ENCODE data around the gene OR6B1.
A peak's percentile ranks its signal among the peaks of the same experiment; 100 is the strongest.

Gene OR6B1

GRCh38 chr7:144000020-144000419 lies at the start of gene OR6B1:
Gene OR6B1, plus strand, starts transcription at chr7:144000320. Its CDS starts 3,677 bp downstream, at chr7:144003997.
- no peak for DNase-seq (ENCODE audit: low spot score)

DNA sequence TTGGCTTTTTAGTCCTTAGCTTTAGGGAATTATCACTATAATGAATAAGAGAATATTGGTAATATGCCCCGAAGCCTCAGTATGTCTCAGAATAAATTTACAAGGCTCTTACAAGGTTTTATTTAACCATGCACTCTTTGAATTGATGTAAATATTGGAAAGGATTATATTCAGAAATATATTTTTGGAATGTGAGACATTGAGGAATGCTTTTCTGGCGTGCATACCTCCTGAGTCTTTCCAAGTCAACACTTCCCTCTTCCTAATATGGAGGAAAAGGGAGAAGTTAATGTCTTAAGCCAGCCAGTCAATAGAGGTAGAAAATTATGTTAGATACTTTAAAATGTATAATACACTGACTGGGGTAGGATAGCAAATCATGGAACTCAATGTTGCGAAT lies 46.7 kb upstream of the OR6B1 start:
- no peak for DNase-seq (ENCODE audit: low spot score)

DNA sequence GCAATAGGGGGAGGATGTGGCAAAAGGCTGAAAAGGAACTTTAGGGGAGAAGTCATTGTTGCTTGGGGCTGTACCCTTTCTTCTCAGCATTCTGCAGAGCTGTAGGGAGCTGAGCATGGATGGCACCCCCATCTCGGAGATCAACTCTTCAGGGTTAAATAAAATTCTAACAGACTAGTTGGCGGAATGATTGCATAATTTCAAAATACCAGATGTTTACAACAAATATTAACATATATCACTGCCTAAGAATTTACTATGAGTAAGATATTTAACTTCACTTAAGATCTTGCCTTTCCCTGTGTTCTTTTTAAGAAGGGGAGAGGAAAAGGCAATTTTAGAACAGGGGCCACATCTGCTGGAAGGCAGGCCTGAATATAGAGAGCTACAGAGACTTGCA lies 46.0 kb upstream of the OR6B1 start:
- DNase-seq (ENCODE audit: low spot score), result no peak

DNA sequence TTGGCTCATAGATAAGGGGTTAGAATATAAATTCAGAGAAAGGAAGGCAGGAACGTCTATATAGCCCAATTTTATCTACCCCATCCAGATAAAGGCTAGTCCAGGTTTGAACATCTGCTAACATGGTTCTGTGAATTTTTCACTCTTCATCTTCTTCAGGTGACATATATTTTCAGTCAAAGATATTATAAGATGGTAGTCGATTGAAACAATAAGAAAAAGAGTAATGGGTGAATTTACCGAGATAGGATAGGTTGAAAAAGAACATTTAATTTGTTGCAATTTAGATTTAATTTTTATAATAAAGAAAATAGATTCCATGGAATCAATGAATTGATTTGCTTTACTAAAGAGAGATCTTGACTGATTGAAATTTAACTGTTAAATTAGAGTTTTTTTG lies 45.6 kb upstream of the OR6B1 start, which contains the start of gene OR2F1:
Gene OR2F1, plus strand, starts transcription at position 301 of the 400 bp plus-strand sequence. CDS start 5,127 bp downstream, outside the sequence.
- no peak for DNase-seq (ENCODE audit: low spot score)

DNA sequence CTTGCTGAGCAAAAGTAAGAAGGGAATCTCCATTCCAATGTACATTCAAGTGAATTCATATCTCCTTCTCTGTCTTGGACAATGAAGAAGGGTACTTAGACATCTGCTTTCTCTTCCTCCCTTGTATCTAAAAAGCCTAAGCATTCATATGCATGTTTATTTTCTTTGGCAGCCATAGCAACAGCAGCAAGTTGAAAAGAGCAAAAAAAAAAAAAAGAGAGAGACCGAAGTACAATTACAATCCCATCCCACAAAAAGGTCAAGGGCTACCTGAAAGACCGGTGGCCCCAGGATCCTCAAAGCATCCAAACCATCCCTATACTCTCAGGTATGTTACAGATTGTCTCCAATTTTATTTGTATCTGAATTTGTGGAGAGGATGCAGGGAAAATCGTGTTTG lies 41.3 kb upstream of the OR6B1 start:
- no peak for DNase-seq (ENCODE audit: low spot score)

- DNase-seq (ENCODE audit: low spot score), result no peak
Observed at GRCh38 chr7:143960813-143961610, 39.1 kb upstream of the OR6B1 start.

DNA sequence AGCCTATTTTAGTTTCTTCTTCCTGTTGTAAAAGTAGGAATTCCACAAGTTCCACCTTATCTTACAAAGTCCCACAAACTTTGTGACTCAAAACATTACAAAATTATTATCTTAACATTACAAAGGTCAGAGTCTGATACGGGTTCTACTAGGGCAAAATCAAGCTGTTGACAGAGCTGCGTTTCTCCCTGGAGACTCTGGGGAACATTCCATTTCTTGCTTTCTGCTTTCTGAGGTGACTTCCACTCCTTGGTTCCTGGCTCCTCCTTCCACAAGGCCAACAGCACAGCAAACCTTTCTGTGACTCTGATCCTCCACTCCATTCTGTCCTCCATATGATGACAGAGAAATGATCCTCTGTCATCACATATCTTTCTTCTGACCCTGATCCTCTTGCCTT lies 34.8 kb upstream of the OR6B1 start:
- no peak for DNase-seq (ENCODE audit: low spot score)

DNA sequence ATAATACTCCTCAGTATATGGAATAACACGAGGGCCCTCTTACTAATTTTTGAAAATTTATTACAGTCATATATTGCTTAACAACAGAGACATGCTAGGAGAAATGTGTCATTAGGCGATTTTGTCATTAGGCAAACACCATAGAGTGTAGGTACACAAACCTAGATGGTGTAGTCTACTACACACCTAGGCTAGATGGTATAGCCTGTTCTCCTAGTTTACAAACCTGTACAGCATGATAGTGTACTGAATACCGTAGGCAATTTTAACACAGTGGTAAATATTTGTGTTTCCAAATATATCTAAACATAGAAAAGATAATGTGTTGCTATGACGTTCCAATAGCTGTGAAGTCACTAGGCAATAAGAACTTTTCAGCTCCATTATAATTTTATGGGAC lies 32.7 kb upstream of the OR6B1 start:
- no peak for DNase-seq (ENCODE audit: low spot score)

- DNase-seq (ENCODE audit: low spot score), result no peak
Observed at GRCh38 chr7:143973870-143974416, 26.2 kb upstream of the OR6B1 start.

DNA sequence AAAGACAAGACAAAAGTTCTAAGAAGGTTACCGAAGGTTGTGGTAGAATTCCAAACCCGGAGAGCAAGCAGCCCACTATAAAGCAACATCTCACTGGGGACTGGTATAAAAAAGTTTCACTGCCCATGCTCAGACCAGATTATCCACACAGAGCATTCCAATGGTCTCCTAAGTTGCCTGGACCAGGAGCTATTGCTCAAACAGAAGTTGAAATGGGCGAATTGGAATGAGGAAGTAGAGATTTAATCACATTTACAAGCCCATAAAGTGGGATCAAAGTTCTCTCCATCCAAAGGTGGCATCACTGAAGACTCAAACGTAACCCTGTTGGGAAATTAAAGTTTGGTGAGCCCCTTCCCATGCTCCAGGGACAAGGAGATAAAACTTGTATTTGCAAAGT lies 25.7 kb upstream of the OR6B1 start:
- no peak for DNase-seq (ENCODE audit: low spot score)

- DNase-seq (ENCODE audit: low spot score), result peak; percentile 57
Observed at GRCh38 chr7:143975617-143976016, 24.5 kb upstream of the OR6B1 start.

DNA sequence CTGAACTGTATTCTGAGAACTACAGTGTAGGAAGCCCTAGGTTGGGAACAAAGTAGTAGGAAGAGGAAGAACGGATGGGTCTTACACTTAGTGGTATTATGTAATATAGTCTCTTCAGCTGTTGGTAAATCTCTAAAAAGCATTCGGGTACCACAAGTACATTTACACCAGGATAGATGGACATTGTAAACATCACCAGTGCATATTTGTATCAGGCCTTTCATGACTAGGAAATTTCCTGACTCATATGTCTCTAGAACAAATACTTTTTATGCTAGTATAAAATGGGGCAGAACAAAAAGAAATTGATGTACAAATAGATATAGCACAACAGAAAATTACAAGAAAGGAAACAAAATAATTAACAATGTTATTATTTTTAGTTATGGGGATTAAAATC lies 21.5 kb upstream of the OR6B1 start:
- DNase-seq (ENCODE audit: low spot score), result no peak

- no peak for DNase-seq (ENCODE audit: low spot score)
Observed at GRCh38 chr7:143979359-143979758, 20.8 kb upstream of the OR6B1 start.

DNA sequence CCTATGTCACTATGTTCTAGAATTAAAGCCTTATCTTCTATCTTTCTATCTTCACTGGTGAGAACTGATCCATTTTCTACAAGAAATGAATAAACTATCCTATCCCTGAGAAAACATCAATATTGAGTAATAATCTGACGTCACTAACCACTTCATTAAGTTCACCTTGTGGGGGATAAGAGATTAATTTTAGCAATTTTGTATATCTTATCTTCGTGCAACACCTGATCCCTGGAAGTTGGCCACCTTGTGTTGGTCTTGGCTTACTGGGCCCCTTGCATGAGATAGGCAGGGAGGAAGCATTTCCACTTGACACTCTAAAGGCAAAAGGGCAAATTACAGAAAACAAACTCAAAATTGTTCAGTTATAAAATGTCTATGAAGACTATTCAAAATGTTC lies 20.1 kb upstream of the OR6B1 start:
- DNase-seq (ENCODE audit: low spot score), result no peak

DNA sequence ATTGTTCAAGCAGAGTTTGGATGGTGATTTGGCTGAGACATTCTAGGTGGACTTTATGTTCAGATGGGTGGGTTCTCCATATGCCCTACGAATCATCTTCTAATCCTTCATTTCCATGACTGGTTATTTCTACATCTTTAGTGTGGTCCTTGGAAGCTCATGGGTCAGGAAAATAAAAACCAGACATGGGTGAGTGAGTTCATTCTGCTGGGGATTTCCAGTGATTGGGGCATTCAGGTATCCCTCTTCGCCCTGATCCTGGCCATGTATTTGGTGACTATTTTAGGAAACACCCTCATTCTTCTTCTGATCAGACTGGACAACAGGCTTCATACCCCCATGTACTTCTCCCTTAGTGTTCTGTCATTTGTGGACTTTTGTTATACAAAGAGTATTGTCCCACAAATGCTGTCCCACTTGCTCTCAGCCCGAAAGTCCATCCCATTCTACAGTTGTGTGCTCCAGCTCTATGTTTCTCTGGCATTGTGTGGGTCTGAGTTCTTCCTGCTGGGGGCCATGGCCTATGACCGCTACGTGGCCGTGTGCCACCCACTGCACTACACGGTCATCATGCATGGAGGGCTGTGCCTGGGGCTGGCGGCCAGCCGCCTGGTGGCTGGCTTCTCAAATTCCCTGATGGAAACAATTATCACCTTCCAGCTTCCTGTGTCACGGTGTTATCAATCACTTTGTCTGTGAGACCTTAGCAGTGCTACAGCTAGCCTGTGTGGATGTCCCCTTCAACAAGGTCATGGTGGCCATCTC lies 19.2 kb upstream of the OR6B1 start:
- DNase-seq (ENCODE audit: low spot score), result no peak

DNA sequence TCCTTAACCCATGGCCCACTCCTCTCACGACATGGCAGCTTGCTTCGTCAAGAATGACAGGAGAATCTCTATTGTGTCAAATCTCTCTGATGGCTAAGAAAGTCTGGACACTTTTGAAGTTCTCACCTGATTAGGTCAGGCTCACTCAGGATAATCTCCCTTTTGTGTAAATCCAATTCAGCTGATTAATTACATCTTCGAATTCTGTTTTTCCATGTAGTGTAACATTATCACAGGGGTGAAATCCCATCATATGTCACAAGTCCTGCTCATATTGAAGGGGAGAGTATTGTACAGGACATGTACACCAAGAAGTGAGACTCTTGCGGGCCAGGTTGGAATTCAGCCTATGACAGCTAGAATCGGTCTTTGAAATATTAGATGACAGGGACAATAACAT lies 16.2 kb upstream of the OR6B1 start:
- no peak for DNase-seq (ENCODE audit: low spot score)

DNA sequence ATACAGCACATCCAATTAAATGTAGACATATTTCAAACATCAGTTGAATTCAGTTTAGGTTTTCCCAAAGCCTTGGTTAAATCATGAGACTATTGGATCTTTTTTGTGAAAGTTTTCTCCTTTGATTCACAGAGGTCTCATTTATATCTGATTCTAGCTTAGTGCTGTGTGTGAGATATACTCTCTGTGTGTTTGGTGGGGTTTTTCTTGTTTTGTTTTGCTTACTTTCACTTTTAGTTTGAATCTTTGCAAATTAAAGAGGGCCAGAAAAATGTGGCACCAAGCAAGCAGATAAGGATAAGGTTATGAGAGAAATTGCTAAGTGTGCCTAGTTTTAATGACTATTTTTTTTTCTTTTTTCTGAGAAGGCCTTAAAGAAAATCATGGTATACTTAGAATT lies 12.6 kb upstream of the OR6B1 start:
- DNase-seq (ENCODE audit: low spot score), result no peak

GRCh38 chr7:143988976-143989745 lies 11.0 kb upstream of the OR6B1 start:
- DNase-seq (ENCODE audit: low spot score), result no peak

- no peak for DNase-seq (ENCODE audit: low spot score)
Observed at GRCh38 chr7:143992670-143993069, 7.5 kb upstream of the OR6B1 start.

DNA sequence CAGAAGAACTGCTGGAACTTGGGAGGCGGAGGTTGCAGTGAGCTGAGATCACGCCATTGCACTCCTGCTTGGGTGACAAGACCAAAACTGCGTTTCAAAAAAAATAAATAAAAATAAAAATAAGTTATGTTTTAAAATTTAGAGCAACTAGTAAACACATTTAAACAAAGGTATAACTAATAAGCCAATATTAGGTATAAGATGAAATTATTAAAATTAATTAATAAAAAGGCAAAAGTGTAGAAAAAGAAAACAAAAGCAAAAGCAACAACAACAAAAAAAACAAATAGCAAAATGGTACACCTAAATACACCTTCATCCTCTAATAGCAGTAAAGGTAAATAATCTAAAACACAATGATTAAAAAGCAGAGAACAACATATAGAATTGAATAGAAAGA lies 6.2 kb upstream of the OR6B1 start:
- DNase-seq (ENCODE audit: low spot score), result no peak

- DNase-seq (ENCODE audit: low spot score), result no peak
Observed at GRCh38 chr7:144001543-144001942, 1.4 kb downstream of the OR6B1 start.

GRCh38 chr7:144004703-144005102 lies 4.6 kb downstream of the OR6B1 start:
- no peak for DNase-seq (ENCODE audit: low spot score)

All from iPS-NIHi11 (cell line).